A172 (cell line): Measurements from ENCODE around the gene TINAGL1. TPM values are rescaled to one million over a fixed set of nuclear protein-coding genes. Genes with fewer than 3 reads are reported as not detected.

Experiments used
- DNase-seq: peaks from one replicate; pipeline ENCODE4 v3.0.0-alpha.2; 2015; ENCODE audit warnings: low spot score
- total RNA-seq: library from RNA; depleted of rRNA; stranded (reverse); fragments of >200 nt; shearing (Covaris generic); gene quantifications from 2 replicates; pipeline ENCODE4 v1.2.3, GENCODE V29; 2014

The TINAGL1 gene
- total RNA-seq, 1 experiment from 2014 or later: 178 TPM

- no peak for DNase-seq
Observed at GRCh38 chr1:31607360-31607759, 31.0 kb downstream of the TINAGL1 start.

DNA sequence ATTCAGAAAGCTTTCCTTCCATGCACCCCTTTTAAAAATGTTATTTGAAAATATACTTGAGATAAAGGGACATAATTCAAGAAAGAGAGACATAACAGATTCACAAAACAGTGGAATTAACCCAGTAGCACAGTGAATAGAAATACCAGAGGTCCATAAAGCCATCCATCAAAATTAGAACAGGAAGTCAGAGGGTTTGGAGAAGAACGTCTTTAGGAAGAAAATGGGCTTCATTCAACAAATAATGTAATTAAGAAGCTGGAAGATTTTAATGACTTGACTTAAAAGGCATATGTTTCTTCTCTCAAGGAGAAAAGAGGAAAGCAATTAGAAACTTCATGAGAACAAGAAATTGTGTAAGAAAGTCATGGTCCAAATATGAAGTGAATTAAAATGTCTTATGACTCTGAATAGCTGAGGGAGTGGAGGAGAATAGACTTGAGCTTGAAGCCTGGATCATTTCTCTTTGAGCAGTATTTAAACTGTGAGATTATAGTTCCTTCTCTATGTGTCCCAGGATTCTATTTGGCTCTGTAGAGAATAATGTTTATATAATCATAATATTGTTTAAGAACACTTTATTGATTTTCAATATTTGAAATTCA is 33.3 kb downstream of the TINAGL1 start:
- DNase-seq: no peak

- no peak for DNase-seq
Observed at GRCh38 chr1:31614414-31615005, 38.2 kb downstream of the TINAGL1 start.

GRCh38 chr1:31615414-31615813 is 39.1 kb downstream of the TINAGL1 start:
- no peak for DNase-seq

DNA sequence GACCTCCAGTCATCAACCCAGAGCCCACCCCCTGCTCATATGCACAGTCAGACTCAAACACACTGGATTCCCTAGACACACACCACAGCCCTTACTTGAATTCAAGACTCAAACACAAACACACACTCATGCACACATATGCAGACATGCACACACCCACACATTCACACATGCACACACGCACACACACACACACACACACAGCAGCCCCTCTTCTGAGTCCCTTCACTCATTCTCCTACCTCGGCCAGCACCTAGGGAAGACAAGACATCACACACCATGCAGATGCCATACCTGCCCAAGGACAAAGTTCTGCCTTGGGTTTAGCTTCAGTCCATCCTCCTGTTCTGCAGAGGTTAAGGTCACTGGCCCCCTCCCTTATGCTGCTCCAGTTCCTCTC is 39.6 kb downstream of the TINAGL1 start:
- DNase-seq: no peak

DNA sequence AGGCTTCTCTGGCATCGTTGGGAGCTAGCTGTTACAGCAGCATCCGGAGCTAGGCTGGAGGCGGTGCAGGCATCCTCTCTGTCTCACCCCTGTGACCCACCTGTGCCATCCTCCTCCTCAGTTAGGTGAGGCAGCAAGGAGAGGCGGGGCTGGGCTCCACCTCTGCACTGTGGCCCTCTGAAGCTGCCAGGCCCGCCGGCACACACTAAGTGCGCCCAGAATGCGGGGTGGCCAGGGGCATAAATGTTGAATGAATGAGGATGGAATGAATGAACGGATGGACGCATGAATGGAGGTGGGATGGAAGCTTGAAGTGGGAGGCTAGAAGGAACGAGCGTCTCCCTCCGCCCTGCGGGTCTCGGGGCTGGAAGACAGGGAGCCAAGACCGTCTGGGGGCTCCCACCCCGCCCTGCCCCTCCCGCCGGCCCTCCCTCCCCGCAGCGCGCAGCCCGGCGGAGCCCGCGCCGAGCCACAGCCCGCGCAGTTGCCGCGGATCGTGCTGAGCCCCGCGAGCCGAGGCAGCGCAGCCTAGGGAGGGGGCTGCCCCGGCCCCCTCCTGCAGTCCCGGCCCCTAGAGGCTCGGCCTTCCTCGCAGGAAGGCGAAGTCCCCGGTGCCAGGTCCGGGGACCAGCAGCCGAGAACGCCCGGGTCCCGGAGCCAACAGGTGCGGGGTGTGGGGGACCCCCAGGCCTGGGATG is 41.1 kb downstream of the TINAGL1 start, which contains the start of gene HCRTR1:
Gene HCRTR1, plus strand, starts transcription at position 472 of the 698 bp plus-strand sequence. CDS start 1,504 bp downstream, outside the sequence.
- no peak for DNase-seq

DNA sequence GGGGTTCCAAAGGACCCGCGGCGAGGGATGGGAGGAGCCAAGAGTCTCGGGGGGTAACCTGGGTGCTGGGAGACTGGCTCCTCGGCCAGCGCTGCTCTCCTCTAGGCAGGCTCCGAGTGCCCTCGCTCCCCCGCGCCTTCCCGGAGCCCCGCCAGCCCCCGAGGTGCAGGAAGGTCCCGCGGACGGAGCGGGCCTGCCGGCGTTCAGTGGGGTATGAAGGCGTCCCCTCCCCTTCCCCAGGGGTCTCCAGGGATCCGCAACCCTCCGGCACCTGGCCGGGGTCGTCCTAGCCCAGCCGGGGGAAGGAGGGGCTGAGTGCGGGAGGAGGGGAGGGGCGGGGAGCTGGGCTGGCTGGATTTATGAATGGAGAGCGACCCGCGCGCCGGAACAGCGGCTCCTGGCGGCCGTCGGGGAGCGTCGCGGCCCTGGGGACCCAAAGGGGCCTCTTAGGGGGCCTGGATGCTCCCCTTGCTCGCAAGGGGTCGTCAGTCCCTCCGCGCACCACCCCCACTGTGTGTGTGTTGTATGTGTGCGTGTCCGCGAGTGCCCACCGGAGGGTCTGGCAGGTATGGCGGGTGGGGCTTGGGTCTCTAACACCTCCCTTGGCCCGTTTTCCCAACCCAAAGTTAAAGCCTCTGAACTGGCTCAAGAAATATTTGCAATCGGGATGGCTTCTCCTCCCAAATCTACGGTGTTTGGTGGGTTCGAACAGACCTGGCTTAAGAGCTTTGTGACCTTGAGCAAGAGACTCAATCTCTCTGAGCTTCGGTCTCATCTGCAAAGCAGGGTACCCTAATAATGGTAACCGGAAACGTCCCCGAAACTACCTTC is 41.8 kb downstream of the TINAGL1 start:
- DNase-seq: no peak

- DNase-seq: no peak
Observed at GRCh38 chr1:31618916-31619846, 42.9 kb downstream of the TINAGL1 start.

DNA sequence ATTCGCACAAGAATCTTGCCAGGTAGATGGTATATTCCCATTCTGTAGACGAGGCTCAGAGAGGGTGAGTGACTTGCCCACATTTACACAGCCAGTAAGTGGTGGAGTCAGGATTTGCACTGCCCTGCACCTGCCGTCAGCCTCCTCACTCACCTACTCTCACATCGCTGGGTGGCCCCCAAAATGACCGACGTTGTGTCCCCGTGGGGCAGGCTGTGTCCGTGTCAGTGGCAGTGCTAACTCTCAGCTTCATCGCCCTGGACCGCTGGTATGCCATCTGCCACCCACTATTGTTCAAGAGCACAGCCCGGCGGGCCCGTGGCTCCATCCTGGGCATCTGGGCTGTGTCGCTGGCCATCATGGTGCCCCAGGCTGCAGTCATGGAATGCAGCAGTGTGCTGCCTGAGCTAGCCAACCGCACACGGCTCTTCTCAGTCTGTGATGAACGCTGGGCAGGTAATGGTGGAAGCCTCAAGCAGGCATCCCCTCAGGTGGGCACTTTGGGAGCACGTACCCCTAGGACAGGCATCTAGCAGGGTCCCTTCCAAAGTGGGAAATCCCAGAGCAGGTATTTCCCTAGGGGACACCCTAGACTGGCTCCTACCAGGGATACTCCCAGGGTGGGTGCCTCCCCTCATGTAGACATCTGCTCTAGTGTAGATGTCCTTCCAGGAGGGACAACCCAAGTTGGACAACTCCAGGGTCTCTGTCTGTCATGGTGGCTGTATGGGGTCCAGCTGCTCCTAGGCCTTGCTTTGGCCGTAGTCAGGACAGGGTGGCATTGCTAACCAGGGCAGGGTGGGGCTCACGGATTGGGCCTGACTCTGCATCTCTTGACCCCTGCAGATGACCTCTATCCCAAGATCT is 44.5 kb downstream of the TINAGL1 start:
- no peak for DNase-seq

DNA sequence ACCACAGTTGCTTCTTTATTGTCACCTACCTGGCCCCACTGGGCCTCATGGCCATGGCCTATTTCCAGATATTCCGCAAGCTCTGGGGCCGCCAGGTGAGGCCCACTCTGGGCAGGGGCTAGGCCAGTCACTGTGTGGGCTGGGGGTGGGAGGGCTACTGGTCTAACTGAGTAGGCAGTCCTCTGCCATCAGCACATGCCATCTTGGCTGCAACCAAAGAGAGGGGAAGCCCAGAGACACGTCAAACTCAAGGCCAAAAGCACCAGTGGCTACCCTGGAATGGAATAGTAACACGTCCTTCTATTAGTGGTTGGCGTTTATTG is 45.1 kb downstream of the TINAGL1 start:
- no peak for DNase-seq

DNA sequence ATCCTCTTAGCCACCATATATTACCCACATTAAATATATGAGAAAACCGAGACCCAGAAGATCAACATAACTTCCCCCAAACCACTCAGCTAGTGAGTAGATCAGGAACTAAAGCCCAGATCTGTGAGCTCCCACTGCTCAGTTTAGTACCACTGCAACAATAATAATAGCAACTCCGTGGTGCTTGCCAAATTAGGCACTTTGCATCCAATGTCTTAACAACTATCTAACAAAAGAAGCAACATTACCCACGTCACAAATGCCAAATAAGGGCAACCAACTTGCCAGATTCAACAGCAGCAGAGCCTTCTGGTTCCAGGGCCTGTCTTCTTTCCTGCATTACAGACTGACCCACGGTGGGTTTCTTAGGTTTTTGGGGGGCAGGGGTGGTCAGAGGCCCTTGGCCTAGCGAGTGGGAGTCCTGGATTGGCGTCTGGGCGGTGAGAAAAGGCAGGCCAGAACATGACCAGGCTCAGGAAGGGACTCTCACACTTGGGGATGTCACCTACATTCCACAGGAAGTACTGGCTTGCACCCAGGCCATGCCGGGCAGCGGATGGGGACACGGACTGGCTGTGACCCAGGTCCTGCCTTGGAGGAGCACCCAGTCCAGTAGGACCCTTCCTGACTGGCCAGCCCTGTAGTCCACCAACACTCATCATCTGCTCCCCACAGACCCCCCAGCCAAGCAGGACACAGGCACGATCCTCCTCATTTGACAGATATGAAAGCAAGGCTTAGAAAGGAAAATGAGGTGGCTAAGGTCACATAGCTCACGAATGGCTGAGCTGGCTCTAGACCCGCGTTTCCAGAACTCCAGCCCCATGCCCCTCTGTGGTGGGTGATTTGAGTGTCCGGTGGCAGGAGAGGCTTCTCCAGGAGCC is 45.8 kb downstream of the TINAGL1 start:
- no peak for DNase-seq

DNA sequence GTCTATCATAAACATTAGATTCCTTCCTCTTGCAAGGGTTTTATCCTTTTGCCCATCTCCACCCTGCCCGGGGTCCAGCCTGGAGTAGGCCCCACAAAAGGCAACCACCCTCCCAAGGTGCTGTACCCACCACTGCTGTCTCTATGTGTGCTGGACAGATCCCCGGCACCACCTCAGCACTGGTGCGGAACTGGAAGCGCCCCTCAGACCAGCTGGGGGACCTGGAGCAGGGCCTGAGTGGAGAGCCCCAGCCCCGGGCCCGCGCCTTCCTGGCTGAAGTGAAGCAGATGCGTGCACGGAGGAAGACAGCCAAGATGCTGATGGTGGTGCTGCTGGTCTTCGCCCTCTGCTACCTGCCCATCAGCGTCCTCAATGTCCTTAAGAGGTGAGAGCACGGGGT is 47.0 kb downstream of the TINAGL1 start:
- no peak for DNase-seq

- no peak for DNase-seq
Observed at GRCh38 chr1:31624309-31624708, 48.0 kb downstream of the TINAGL1 start.

DNA sequence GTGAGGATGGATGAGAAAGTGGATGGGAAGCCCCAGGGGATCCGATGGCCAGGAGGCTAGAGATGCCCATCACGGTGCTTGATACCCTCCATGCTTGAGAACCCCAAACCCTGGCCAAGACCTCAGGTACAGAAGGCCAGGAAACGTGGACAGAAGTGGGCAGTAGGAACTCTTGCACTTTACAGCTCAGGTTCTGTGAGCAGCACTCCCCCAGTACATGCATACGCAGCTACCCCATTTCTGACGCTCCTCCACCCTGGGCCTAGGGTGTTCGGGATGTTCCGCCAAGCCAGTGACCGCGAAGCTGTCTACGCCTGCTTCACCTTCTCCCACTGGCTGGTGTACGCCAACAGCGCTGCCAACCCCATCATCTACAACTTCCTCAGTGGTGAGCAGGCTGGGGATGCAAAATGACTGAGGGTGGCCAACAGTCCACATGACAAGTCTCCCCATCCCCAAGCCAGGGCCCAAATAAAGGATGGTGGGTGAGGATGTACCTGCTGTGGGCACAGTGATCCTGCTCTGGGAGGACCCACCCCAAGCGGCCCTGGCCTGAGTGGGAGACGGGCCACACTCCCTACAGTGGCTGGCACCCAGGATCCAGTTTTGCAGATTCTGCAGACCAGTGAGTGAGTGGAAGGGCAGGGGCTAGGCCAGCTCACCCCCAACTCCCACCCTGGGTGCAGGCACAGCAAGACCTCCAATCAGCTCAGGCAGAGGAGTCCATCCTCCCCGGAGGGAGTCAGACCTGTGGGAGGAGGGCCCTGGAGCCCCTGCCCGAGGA is 48.6 kb downstream of the TINAGL1 start:
- DNase-seq: no peak

DNA sequence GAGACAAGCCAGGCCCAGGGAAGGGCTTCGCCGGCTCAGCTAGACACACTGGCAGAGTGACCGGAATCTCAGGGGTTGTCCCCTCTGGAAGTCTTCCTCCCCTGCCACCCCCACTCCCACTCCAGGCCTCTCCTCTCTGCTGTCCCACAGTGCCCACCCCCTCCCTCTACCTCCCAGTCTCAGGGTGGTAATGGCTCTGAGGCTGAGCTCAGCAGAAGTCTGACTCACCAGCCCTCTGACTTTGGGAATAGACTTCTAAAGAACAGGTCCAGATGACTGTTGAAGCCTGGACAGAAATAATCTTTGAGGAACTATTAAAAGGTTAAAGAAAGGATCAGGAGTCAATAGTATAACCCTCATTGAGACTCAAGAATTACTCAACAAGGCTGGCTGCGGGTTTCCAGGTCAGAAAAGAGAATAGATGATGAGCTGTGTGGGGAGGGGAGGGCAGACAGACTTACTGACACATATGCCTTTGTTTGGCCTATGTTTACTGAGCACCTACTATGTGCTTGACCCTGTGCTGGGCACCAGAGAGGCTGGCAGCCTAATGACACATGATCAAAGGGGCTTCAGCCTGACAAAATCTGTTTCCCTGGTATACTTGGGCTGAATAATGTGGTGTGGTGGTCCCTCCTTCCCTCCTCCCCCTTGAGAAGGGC is 49.4 kb downstream of the TINAGL1 start:
- DNase-seq: peak; percentile 28

GRCh38 chr1:31626223-31627207 is 50.2 kb downstream of the TINAGL1 start:
- DNase-seq: no peak
